ENCODE data around the gene WDR93. TPM values are rescaled to one million over a fixed set of nuclear protein-coding genes. Genes with fewer than 3 reads are reported as not detected.

The WDR93 gene
- total RNA-seq, 1 experiment from 2014 or later = not detected

GRCh38 chr15:89760303-89761008 lies 69.8 kb downstream of the WDR93 start:
- Mint-ChIP-seq H3K4me3 (no peak overlapping the region), H3K4me1 (peaks cover 10 to 13% of the 10 kb centered on the region in 2 experiments), H3K27me3 (ENCODE audit: low read depth) (peaks cover 18% of the 10 kb centered on the region), H3K9me3 (no peaks in the 10 kb centered on the region; a peak in 1 of 5 replicates), H3K36me3 (ENCODE audit: insufficient read depth in 1 of 3, low read depth in 3 of 3) (no peaks in the 10 kb centered on the region), H3K27ac (no peak overlapping the region; a peak in 1 of 7 replicates)
- Histone ChIP-seq H2BK20ac (ENCODE audit: low read depth, low read length, poor library complexity, severe bottlenecking) (no peak overlapping the region), H3K79me1 (ENCODE audit: insufficient read depth, low read depth, low read length, poor library complexity, severe bottlenecking) (no peaks in the 10 kb centered on the region), H4K91ac (ENCODE audit: insufficient read length, low read depth, low read length) (no peak overlapping the region), H3K4me1 (ENCODE audit: insufficient read depth, low read length) (no peaks in the 10 kb centered on the region), H4K5ac (ENCODE audit: insufficient read length, low read depth, low read length) (no peak overlapping the region), H3K9me3 (ENCODE audit: control insufficient read depth, low read depth, low read length) (no peaks in the 10 kb centered on the region), H3K23me2 (ENCODE audit: insufficient read length, low read depth, low read length, poor library complexity, severe bottlenecking) (no peaks in the 10 kb centered on the region), H3K9ac (ENCODE audit: extremely low read depth, insufficient read length, low read length) (no peak overlapping the region), H2BK5ac (ENCODE audit: insufficient read length, low read length) (no peak overlapping the region), H4K8ac (replicated peaks; ENCODE audit: insufficient read length, low read depth, low read length) (no peak overlapping the region), H2BK12ac (ENCODE audit: insufficient read length, low read depth, low read length) (no peak overlapping the region), H2BK120ac (ENCODE audit: low read depth, low read length, poor library complexity, severe bottlenecking) (no peak overlapping the region), H3K27me3 (ENCODE audit: insufficient read depth, low read length) (no peaks in the 10 kb centered on the region), H3K18ac (ENCODE audit: insufficient read length, low read depth, low read length) (no peak overlapping the region), H3K4me2 (ENCODE audit: insufficient read depth, insufficient read length, low read length) (no peak overlapping the region), H3K27ac (ENCODE audit: insufficient read length, low read depth, low read length) (no peak overlapping the region), H3K56ac (ENCODE audit: insufficient read length, low read depth, low read length) (no peak overlapping the region), H3K14ac (ENCODE audit: insufficient read depth, low read length) (no peak overlapping the region), H3K79me2 (ENCODE audit: insufficient read depth, low read length) (no peaks in the 10 kb centered on the region), H2AK5ac (ENCODE audit: insufficient read length, low read length) (no peak overlapping the region), H2BK15ac (ENCODE audit: low read depth, low read length) (no peak overlapping the region), H3T11ph (ENCODE audit: low read length) (no peak overlapping the region), H3K23ac (ENCODE audit: insufficient read length, low read depth, low read length) (no peak overlapping the region), H3K4ac (ENCODE audit: low read depth, low read length) (no peak overlapping the region), H4K20me1 (ENCODE audit: control insufficient read depth, insufficient read depth, insufficient read length) (no peaks in the 10 kb centered on the region), H2AFZ (ENCODE audit: low read length) (no peak overlapping the region)
- DNase-seq = peak; percentile 88
- no CpG with 5 or more reads among the region's 16 CpGs for WGBS (ENCODE audit: extremely low coverage, insufficient read length, low lambda C conversion rate)
- peak; percentile 98 for TF ChIP-seq CTCF (conservative IDR thresholded peaks at IDR 0.05)
